ENCODE measurements around the gene VPS52. TPM values are rescaled to one million over a fixed set of nuclear protein-coding genes. Genes with fewer than 3 reads are reported as not detected.

Gene VPS52
- total and polyA plus RNA-seq, 9 of the 15 experiments (the other 6 are each of a cell fraction or from before 2014, with no cell fraction given): 24.4 to 103 (median 40.2) TPM

- ATAC-seq (no peak), FAIRE-seq (no peak), DNase-seq (ENCODE audit: extremely low read depth in 1 of 4, low spot score in 3 of 4) (no peak)
- Histone ChIP-seq H4K20me1 (replicated peaks; ENCODE audit: control insufficient read depth, insufficient read depth, low read length) (0 out of 2 replicates have a peak, but pooled peaks cover 3% of the 10 kb centered on the region), H3K4me2 (ENCODE audit: insufficient read depth, low read length) (no peak overlapping the region), H3K4me1 (replicated peaks in 1 of 2; ENCODE audit: control insufficient read depth in 2 of 2, insufficient read depth in 2 of 2, low read length in 2 of 2) (no peaks in the 10 kb centered on the region), H3K9me1 (ENCODE audit: control insufficient read depth, insufficient read depth, low read length) (no peaks in the 10 kb centered on the region), H3K27ac (ENCODE audit: extremely low read depth, low read depth, low read length) (no peak overlapping the region), H2AFZ (ENCODE audit: low read depth, low read length) (no peak overlapping the region), H3K36me3 (ENCODE audit: control insufficient read depth, insufficient read depth, low read length) (no peaks in the 10 kb centered on the region), H3K27me3 (ENCODE audit: control insufficient read depth in 2 of 2, insufficient read depth in 2 of 2, low read length in 2 of 2) (peaks cover 58 to 75% of the 10 kb centered on the region in 2 experiments), H3K4me3 (no peak overlapping the region), H3K9me3 (replicated peaks; ENCODE audit: control insufficient read depth, insufficient read depth, low read depth, low read length) (no peaks in the 10 kb centered on the region), H3K79me2 (ENCODE audit: control insufficient read depth, insufficient read depth, low read length) (no peaks in the 10 kb centered on the region), H3K9ac (ENCODE audit: insufficient read depth in 1 of 2, low read depth in 2 of 2, low read length in 2 of 2) (no peak overlapping the region)
- BruUV-seq (replicated peaks): no TSS peak
- ChIA-PET POLR2A (interaction anchor here (1.0 to 7.1 kb wide), 4 partner anchors 12 to 41 kb away, joined by 3 to 57 read pairs (median 4); partner anchors contain the start of genes B3GALT4 and RING1), CTCF (ENCODE audit: low intra/inter-chr PET ratio) (no interaction called here)
- in situ Hi-C loops (cut with MboI): no loop called here
- intact Hi-C loops (cut with micrococcal nuclease): no loop called here
- TF ChIP-seq HNRNPL (IDR thresholded peaks at IDR 0.05; ENCODE audit: low read depth, low read length) (no peak), ZNF512 (tag; IDR thresholded peaks at IDR 0.05) (peak; percentile 43; the same call in 1 of the 2 replicates), HCFC1 (IDR thresholded peaks at IDR 0.05; ENCODE audit: low read depth, low read length) (no peak), GTF3C2 (IDR thresholded peaks at IDR 0.05; ENCODE audit: borderline replicate concordance, extremely low read depth, insufficient read length) (no peak), NFIC (IDR thresholded peaks at IDR 0.05) (peak; percentile 66)
Observed at GRCh38 chr6:33236328-33236727, 35.3 kb downstream of the VPS52 start.
